ENCODE data around the gene NDUFS6.

GRCh38 chr5:1778138-1779020 is 22.8 kb upstream of the NDUFS6 start:
- TF ChIP-seq, protein P1, sequence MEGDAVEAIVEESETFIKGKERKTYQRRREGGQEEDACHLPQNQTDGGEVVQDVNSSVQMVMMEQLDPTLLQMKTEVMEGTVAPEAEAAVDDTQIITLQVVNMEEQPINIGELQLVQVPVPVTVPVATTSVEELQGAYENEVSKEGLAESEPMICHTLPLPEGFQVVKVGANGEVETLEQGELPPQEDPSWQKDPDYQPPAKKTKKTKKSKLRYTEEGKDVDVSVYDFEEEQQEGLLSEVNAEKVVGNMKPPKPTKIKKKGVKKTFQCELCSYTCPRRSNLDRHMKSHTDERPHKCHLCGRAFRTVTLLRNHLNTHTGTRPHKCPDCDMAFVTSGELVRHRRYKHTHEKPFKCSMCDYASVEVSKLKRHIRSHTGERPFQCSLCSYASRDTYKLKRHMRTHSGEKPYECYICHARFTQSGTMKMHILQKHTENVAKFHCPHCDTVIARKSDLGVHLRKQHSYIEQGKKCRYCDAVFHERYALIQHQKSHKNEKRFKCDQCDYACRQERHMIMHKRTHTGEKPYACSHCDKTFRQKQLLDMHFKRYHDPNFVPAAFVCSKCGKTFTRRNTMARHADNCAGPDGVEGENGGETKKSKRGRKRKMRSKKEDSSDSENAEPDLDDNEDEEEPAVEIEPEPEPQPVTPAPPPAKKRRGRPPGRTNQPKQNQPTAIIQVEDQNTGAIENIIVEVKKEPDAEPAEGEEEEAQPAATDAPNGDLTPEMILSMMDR (conservative IDR thresholded peaks at IDR 0.05 in 1 of 2, IDR thresholded peaks at IDR 0.05 in 1 of 2; ENCODE audit: low read depth in 1 of 2, low read length in 2 of 2): no peak
- TF ChIP-seq EZH2 (IDR thresholded peaks at IDR 0.05; ENCODE audit: low read length, missing control alignments): no peak

Data from fibroblast of lung (primary cell).